SK-N-SH (cell line): Measurements from ENCODE around the gene EEA1.

Source experiments
- CTCF ChIP-seq: fragments of 200-600 bp; sonication (generic); IDR thresholded peaks from 2 replicates; pipeline ENCODE4 v1.6.1; 2017; ENCODE audit warnings: antibody characterized with exemption, mild to moderate bottlenecking, moderate library complexity
- GATA2 ChIP-seq: sonication (generic); formaldehyde crosslinking; IDR thresholded peaks from 2 replicates; pipeline ENCODE4 v1.5.0; 2020; ENCODE audit warnings: mild to moderate bottlenecking, missing genetic modification reagents
- MAX ChIP-seq: IDR thresholded peaks from 2 replicates; pipeline ENCODE4 v1.4.0; 2012; ENCODE audit warnings: low read depth
- NFIC ChIP-seq: IDR thresholded peaks from 2 replicates; pipeline ENCODE4 v1.4.0; 2012; ENCODE audit warnings: borderline replicate concordance
- NRF1 ChIP-seq: IDR thresholded peaks from 2 replicates; pipeline ENCODE4 v1.6.1; 2012; ENCODE audit warnings: low read depth, mild to moderate bottlenecking, low read length
- POLR2AphosphoS5 ChIP-seq: IDR thresholded peaks from 2 replicates; pipeline ENCODE4 v1.6.1; 2012; ENCODE audit warnings: low read depth, low read length
- RAD21 ChIP-seq: IDR thresholded peaks from 2 replicates; pipeline ENCODE4 v1.6.1; 2012; ENCODE audit warnings: mild to moderate bottlenecking, low read length
- SMC3 ChIP-seq: IDR thresholded peaks from 2 replicates; pipeline ENCODE4 v1.6.1; 2012; ENCODE audit warnings: low read depth, low read length, improper control_type of control experiment
- TAF1 ChIP-seq: IDR thresholded peaks from 2 replicates; pipeline ENCODE4 v1.6.1; 2012; ENCODE audit warnings: low read depth, mild to moderate bottlenecking, low read length, moderate library complexity, borderline replicate concordance
- TCF12 ChIP-seq: IDR thresholded peaks from 2 replicates; pipeline ENCODE4 v1.4.0; 2012
- ZBTB33 ChIP-seq: IDR thresholded peaks from 2 replicates; pipeline ENCODE4 v1.4.0; 2012; ENCODE audit warnings: low read depth, borderline replicate concordance

DNA sequence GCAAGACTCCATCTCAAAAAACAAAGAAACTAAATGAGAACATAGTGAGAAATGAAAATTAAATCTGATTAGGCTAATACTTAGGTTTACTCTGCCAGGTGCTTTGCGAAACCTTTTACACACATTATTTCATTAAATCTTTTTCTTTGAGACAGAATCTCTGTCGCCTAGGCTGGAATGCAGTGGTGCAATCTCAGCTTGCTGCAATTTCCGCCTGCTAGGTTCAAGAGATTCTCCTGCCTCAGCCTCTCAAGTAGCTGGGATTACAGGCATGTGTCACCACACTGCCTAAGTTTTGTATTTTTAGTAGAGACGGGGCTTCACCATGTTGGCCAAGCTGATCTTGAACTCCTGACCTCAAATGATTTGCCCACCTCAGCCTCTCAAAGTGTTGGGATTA is 21.9 kb upstream of the EEA1 start:
- TF ChIP-seq CTCF (no peak), ZBTB33 (no peak), POLR2AphosphoS5 (no peak), TAF1 (no peak), RAD21 (no peak), GATA2 (no peak), NRF1 (no peak), SMC3 (no peak), TCF12 (no peak), MAX (no peak), NFIC (no peak)
